Renal cortical epithelial cell (primary cell): ENCODE results near the gene HRAS. TPM values are rescaled to one million over a fixed set of nuclear protein-coding genes. Genes with fewer than 3 reads are reported as not detected.
A peak's percentile ranks its signal among the peaks of the same experiment; 100 is the strongest.
"Not testable (repeated sequence)": the region's sequence is repeated elsewhere in the genome, so short reads cannot be mapped to it uniquely, and the experiment has no call there.

Source experiments
- DNase-seq: peaks from one replicate; pipeline ENCODE4 v3.0.0-alpha.2; 2011; ENCODE audit warnings: low read depth
- total RNA-seq: library from RNA; depleted of rRNA; stranded (reverse); fragments of >200 nt; gene quantifications from 2 replicates; pipeline ENCODE4 v1.2.3, GENCODE V29; 2014

HRAS gene
- total RNA-seq, 1 donor from 2014 or later: 40.5 TPM

DNA sequence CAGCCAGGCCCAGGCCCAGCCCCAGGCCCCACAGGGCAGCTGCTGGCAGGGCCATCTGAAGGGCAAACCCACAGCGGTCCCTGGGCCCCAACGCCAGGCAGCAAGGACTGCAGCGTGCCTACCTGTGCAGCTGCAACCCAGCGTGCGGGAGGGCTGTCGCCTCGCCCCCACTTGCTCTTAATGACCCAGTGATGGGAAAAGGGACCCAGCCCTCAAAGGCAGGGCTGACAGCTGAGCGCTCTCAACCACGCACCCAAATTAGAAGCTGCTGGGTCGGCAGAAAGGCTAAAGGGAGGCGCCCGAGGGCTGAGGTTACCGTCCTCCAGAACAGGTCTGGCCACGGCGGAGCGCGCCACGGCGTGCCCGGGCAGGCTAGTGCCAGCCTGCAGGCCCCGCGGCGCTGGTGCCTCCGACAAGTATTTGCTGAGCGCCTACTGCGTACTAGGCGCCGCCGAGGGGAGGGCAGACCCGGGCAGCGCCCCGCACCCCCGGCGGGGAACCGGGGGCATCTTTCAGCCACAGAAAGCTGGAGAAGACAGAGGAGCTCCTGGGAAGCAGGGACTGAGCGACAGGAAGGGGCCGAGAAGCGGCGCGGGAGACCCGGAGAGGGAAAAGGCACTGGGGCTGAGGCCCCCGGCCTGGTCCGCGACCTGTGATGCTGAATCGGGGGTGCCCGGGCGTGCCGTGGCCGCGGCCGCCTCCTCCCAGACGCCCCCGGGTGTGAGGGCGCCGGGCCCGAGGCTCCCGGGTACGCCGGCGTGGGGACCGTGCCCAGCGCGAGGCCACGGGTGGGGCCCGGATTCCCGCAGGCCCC, 773 bp downstream of the HRAS start:
- no peak for DNase-seq

DNA sequence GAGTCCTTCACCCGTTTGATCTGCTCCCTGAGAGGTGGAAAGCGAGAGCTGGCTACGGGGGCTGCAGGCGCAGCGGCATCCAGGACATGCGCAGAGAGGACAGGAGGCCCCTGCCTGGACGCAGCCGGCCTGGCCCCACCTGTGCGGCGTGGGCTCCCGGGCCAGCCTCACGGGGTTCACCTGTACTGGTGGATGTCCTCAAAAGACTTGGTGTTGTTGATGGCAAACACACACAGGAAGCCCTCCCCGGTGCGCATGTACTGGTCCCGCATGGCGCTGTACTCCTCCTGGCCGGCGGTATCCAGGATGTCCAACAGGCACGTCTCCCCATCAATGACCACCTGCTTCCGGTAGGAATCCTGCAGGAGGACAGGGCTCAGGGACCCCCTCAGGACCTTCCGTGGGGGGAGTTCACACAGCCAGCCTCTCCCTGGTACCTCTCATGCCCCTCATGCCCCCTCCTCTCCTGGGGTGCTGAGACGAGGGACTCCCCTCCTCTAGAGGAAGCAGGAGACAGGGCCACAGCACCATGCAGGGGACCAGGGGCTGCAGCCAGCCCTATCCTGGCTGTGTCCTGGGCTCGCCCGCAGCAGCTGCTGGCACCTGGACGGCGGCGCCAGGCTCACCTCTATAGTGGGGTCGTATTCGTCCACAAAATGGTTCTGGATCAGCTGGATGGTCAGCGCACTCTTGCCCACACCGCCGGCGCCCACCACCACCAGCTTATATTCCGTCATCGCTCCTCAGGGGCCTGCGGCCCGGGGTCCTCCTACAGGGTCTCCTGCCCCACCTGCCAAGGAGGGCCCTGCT, 1.6 kb downstream of the HRAS start:
- DNase-seq: no peak

DNA sequence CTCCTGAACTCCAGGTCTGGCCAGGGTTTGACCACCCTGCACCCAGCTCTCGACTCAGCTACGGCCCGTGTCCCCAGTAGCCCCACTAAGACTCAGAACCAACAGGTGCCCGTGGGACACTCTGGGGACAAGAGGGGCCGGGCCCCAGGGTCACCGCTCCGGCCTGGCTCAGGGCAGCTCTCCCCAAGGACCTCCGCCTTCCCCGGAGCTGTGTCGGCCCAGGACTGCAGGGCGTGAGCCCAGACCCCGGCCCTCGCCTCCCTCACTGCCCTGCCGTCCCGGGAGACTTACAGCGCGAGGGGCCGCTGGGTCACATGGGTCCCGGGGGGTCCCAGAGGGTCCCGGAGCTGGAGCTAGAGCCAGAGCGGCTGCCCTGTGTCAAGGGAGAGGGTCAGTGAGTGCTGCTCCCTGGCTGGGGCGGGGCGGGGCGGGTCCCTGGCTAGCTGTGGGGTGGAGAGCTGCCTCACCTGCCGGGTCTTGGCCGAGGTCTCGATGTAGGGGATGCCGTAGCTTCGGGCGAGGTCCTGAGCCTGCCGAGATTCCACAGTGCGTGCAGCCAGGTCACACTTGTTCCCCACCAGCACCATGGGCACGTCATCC, 2.3 kb downstream of the HRAS start:
- no peak for DNase-seq

DNA sequence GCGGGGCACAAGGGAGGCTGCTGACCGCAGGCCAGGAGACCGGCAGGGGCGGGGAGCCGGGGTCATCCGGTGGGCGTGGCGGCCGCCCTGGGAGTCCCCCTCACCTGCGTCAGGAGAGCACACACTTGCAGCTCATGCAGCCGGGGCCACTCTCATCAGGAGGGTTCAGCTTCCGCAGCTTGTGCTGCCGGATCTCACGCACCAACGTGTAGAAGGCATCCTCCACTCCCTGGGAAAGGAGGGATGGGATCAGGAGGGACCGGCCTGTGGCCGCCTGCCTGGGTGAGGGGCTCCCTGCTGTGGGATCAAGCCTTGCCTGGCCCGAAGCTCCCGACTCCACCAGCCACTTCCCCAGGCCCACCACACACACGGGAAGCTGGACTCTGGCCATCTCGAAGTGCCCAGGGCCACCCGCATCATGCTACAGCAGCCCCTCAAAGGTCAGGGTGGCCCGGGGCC, 2.8 kb downstream of the HRAS start:
- DNase-seq: no peak

DNA sequence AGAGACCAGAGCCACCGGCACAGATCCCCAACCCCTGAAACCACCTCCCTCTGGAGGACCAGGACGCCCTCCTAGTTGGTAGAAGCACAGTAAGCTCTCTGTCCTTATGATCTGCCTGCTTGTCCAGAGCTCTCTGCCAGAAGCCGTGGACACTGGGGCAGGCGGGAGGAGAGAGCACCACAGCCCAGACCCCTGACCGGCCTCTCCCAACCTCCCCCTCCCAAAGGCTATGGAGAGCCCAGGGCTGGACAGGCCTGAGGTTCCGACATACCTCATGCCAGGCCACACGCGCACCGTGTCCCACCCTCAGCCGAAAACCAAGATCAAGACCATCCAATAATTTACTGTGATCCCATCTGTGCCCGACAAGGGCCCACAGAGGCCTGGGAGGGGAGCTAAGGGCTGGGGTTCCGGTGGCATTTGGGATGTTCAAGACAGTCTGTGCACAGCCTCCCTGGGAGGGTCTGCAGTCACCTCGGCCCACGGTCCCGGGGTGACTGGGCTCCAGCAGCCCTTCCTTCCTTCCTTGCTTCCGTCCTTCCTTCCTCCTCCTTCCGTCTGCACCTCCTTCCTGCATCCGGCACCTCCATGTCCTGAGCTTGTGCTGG, 3.4 kb downstream of the HRAS start:
- DNase-seq: no peak

DNA sequence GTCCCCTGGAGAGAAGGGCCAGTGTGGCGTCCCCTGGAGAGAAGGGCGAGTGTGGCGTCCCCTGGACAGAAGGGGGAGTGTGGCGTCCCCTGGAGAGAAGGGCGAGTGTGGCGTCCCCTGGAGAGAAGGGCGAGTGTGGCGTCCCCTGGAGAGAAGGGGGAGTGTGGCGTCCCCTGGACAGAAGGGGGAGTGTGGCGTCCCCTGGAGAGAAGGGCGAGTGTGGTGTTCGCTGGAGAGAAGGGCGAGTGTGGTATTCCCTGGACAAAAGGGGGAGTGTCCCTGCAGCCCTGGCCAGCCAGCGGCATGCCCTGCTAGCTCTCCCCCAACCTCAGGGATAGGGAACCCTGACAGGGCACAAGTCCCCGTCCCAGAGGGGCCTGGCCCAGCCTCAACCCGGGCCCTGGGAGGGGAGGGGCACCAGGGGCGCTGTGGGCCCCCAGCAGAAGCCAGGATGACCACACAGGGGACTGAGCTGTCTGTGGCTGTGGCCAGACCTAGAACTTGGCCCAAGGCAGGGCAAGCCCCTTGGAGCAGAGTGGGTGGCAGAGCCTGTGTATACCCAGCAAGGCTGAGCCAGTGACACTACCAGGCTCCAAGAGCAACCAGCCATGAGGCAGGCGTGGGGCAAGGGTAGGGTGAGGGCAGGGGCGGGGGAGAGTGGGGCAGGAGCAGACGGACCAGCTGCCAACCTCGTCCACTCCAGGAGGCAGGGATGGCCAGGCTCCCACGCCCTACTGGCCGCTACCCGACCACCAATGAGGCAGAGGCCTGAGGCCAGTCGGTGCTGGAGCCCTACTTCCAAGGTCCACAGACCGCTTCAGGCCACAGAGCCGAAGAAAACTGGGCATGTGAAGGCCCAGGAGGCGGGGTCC, 4.2 kb downstream of the HRAS start:
- no peak for DNase-seq

DNA sequence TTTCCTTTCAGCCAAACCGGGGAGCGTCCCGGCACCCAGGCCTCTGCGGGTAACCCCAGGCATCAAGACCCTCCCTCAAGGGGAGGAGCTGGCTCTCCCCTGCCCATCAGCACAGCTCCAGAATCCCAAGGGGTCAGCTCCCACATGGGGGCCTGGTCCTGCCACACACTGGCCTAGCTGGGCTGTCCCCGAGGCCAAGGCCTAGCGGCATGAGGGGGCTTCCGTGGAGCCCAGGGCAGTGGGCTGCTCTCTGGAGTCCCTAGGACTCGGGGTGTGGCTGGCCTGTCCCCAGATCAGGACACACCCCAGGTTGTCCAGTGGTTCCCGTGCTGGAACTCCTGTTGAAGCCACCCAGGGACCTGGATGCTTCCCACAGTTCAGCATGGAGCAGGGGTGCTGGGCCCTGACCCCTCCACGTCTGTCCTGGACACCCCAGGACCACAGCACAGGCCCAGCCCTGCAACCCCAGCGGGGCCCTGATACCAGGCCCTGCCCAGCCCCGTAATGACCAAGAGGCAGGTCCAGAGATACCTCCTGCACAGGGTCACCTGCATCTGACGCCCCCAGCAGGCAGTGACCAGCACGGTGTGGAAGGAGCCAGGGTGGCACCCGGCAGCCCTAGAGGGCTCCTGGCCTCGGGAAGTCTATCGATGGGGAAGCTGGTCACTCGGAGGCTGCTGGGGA, 5.5 kb downstream of the HRAS start:
- no peak for DNase-seq

DNA sequence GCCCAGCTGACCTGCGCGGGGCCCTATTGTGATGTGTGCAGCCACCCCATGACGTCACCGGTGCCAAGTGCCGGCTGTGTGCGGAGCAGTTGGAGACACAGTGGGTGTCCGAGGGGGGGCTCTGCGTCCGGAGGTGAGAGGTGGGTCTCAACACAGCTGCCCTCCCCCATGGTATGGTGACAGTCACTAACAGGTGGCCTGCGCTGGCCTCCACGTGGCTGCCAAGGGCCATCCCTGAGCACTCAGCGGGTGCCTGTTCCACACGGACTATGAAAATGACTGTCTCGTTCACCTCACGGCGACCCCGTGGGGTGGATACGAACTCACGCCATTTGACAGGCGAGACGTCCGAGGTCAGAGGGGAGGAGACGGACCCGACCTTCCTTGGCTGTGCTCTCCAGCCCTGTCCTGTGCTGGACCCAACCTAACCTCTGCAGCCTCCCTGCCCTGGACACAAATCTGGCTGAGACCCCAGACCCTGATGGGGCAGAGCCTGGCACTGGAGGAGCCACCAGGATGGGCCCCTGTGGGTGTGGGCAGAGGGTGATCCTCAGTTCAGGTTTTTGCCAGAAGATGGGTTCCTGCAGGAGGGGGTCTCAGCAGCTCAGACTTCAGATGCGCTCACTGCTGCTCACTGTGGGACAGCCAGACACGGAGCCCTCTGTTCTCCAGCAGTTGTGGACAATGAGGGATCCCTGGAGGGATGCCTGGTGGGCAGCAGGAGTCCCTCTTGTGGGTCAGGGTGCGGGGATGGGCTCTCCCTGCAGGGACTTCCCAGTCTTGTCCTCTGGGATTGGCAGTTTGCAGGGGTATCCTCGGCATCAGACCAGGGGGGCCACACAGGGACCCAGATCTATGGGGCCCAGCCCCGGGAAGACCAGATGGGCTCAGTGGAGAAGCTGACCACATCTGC, 6.3 kb downstream of the HRAS start:
- no peak for DNase-seq

DNA sequence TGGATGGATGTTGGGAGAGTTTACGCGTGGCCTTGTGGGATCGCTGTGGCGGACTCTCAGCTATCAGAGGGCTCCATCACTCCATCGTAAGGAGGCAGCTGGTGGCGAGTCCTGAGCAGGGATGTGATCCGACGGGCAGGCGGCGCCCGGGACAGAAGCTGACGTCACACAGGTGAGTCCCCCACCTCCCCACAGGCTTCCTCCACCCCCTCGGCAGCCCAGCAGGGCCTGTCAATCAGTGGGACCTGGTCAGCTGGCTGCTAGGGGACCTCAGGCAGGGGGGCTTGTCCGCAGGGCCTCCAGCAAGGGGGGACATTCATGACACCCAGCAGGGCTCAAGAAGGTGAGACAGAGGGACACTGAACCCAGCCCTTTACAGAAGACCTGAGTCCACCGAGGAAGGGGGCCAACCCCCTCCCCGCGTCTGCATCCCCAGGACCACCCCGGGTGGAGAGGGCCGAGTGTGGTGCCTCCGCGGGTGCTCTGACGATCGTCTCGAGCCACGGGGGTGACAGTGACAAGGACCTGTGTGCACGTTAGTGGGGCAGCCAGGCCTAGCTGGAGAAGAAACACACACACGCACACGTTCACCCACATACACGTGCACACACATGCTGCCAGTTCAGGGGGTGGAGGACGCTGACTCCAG, 7.1 kb downstream of the HRAS start:
- DNase-seq: no peak

DNA sequence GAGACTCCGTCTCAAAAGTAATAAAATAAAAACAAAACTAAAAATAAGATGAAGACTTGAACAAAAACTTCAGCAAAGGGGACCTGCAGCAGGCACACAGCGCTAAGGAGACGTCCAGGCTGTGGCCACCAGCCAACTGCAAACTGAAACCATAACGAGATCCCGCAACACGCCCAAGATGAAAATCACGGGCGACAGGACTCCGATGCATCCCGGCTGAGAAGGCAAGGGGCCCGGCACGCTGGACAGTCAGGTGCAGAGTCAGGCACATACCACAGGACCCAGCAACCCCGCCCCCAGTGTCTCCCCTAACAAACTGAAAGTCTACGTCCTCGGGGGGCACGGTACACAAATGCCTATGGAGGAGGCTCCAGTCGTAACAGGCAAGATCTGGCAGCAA, 9.2 kb downstream of the HRAS start:
- no peak for DNase-seq

DNA sequence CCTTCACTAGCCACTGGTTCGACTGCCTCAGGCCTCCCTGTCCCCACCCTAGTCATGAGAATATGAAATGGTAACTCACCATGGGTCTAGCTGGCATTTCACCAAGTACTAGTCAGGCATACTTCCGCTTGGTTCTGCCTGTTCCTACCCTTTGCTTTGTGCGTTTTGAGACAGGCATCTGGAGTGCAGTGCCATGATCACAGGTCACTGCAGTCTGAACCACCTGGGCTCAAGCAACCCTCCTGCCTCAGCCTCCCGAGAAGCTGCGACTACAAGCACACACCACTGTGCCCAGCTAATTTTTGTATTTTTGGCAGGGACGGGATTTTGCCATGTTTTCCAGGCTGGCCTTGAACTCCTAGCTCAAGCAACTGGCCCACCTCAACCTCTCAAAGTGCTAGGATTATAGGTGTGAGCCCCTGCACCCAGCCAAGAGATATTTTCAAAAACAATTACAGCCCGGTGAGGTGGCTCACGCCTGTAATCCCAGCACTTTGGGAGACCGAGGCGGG, 14.1 kb downstream of the HRAS start:
- DNase-seq: no peak

DNA sequence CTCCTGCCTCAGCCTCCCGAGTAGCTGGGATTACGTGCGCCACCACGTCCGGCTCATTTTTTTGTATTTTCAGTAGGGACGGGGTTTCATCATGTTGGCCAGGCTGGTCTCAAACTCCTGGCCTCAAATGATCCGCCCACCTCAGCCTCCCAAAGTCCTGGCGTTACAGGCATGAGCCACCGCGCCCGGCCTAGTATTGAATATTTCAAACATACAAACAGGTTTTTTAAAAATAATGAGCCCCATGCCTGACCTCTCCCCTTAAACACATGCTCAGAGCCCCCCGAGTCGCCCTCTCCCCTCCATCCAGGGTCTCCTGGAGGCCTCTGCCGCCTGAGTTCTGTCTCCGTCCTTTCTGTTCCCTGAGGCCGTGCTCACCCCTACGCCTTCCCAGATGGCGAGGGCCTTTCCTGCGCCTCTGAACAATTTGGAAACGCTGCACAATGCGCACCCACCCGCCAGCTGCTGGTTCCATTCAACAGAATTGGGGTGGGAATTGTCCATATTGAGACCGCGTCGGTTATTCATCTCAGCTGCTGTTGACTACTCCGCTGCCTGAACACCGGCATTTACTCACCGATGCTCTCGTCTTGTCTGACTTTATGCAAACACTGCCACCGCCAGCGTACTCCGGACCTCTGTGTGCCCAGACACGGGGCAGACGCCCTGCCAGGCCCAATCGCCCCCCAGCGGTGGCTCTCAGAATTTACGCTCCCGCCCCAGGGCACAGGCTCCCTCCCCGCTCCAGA, 14.8 kb downstream of the HRAS start:
- no peak for DNase-seq

DNA sequence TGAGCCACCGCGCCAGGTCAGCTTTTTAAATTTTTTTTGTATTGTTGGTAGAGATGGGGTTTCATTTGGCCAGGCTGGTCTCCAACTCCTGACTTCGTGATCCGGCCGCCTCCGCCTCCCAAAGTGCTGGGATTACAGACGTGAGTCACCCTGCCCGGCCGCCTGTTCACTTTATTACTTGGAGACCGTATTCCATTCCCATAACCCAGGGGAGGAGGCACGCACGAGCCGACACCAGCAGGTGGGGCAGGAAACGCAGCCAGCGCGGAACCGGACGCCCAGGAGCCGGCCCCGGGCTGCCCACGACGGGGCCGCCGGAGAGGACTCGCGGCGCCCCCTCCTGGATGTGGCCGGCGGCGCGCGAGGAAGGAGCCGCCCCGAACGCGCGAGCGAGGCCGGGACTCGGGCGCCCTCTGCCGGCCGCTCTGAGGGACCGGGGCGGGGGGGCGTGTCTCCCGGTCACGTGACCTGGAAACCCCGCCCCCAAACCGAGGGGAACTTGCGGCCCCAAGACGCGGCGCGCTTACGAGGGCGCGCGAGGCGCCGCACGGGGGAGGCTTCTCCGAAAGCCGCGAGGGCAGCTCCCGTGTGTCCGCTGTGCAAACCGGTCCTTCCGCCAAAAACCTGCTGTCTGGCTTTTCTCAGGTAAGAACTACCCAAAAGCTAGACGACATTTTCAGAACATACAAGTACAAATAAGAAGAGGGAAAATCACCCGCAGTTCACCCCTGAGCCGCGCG, 16.7 kb downstream of the HRAS start:
- peak; percentile 92 for DNase-seq

DNA sequence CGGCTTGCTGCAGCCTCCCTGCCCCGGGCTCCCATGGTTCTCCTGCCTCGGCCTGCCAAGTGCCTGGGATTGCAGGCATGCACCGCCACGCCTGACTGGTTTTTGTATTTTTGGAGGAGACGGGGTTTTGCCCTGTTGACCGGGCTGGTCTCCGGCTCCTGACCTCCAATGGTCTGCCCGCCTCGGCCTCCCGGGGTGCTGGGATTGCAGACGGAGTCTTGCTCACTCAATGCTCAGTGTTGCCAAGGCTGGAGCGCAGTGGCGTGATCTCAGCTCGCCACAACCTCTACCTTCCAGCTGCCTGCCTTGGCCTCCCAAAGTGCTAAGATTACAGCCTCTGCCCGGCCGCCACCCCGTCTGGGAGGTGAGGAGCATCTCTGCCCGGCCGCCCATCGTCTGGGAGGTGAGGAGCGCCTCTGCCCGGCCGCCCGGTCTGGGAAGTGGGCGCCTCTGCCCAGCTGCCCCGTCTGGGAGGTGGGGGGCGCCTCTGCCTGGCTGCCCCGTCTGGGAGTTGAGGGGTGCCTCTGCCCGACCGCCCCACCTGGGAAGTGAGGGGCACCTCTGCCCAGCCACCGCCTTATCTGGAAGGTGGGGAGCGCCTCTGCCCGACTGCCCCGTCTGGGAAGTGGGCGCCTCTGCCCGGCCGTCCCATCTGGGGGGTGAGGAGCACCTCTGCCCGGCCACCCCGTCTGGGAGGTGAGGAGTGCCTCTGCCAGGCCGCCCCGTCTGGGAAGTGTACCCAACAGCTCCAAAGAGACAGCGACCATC, 18.3 kb downstream of the HRAS start:
- DNase-seq: not testable (repeated sequence)

DNA sequence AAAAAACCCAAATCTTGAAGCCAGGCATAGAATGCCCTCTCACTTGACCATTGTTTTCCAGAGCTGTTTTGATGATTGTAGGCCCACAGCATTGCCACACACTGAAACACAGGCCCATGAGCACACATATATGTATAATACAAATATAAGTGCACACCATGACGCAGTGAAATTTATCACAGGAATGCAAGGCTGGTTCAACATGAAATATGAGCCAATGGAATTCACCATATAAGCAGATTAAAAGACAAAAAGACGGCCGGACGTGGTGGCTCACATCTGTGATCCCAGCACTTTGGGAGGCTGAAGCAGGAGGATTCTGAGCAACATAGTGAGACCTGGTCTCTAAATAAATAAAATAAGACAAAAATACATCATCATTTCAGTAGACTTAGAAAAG, 19.0 kb downstream of the HRAS start:
- DNase-seq: no peak

DNA sequence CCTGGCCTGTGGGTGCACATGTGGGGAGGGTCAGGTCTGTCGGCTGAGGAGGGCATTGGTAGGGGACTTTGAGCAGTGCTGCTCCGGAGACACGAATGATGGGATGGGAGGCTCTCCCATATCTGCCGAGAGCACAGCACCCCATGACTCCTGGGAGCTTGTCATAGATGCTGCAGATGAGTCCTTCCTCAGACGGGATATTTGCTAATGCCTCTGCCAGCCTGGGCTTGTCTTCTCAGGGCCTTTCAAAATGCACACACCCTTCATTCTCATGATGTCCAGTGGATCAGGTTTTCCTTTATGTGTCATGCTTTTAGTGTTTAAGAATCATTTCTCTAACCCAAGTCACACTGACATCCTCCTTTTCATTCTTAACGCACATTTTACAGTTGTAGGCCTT, 20.2 kb downstream of the HRAS start:
- DNase-seq: no peak

DNA sequence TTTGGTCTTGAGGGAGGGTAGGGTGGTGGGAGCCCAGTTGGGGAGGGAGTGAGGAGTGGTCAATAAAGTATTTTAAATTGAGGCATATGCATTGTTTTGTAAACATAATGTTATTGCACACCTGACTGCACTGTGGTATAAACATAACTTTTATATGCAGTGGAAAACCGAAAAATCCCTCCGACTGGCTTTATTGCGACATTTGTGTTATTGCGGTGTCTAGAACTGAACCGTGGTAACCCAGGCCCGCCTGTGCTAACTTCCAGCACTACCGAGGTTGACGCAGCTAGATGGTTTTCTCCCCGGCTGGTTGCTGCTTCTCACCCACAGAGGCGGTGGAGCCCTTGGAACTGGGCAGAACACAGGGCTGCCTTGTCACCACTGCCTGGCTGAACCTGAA, 20.8 kb downstream of the HRAS start:
- DNase-seq: no peak
